Parathyroid adenoma (tissue), 2 donors: ENCODE data around the gene FTSJ1.
"Not testable (repeated sequence)": the region's sequence is repeated elsewhere in the genome, so short reads cannot be mapped to it uniquely, and the experiment has no call there.

ENCODE experiments used
- H2AFZ ChIP-seq: fragments of 300-600 bp; sonication (generic); one replicate; pipeline ENCODE4 v1.7.0; 2017; ENCODE audit warnings: antibody characterized with exemption, mild to moderate bottlenecking
- H3K27ac ChIP-seq: fragments of 300-600 bp; sonication (generic); one replicate; pipeline ENCODE4 v1.7.0; 2017
- H3K27me3 ChIP-seq: fragments of 300-600 bp; sonication (generic); one replicate; pipeline ENCODE4 v1.7.0; 2017; ENCODE audit warnings: low read length; ENCODE audit not compliant: control insufficient read depth, insufficient read depth
- H3K36me3 ChIP-seq: fragments of 300-600 bp; sonication (generic); one replicate; pipeline ENCODE4 v1.7.0; 2017; ENCODE audit warnings: low read length; ENCODE audit not compliant: control insufficient read depth, insufficient read depth
- H3K4me1 ChIP-seq: fragments of 300-600 bp; sonication (generic); one replicate; pipeline ENCODE4 v1.7.0; 2017; ENCODE audit warnings: control low read depth
- H3K4me2 ChIP-seq: fragments of 300-600 bp; sonication (generic); one replicate; pipeline ENCODE4 v1.7.0; 2017; ENCODE audit warnings: low read length
- H3K4me3 ChIP-seq: fragments of 300-600 bp; sonication (generic); one replicate; pipeline ENCODE4 v1.7.0; 2017; ENCODE audit warnings: low read depth, low read length
- H3K79me2 ChIP-seq: fragments of 300-600 bp; sonication (generic); one replicate; pipeline ENCODE4 v1.7.0; 2017; ENCODE audit warnings: control low read depth
- H3K9ac ChIP-seq: fragments of 300-600 bp; sonication (generic); one replicate; pipeline ENCODE4 v1.7.0; 2017; ENCODE audit warnings: mild to moderate bottlenecking
- H3K9me3 ChIP-seq: fragments of 300-600 bp; sonication (generic); one replicate; pipeline ENCODE4 v1.7.0; 2017; ENCODE audit warnings: low read length; ENCODE audit not compliant: control insufficient read depth
- TF ChIP-seq, protein P1 (sequence below): fragments of 300-600 bp; sonication (generic); IDR thresholded peaks from one replicate; pipeline ENCODE4 v1.7.0; 2017; ENCODE audit warnings: antibody characterized with exemption, mild to moderate bottlenecking
- donor health status: primary hyperparathyroidism.

Gene FTSJ1

DNA sequence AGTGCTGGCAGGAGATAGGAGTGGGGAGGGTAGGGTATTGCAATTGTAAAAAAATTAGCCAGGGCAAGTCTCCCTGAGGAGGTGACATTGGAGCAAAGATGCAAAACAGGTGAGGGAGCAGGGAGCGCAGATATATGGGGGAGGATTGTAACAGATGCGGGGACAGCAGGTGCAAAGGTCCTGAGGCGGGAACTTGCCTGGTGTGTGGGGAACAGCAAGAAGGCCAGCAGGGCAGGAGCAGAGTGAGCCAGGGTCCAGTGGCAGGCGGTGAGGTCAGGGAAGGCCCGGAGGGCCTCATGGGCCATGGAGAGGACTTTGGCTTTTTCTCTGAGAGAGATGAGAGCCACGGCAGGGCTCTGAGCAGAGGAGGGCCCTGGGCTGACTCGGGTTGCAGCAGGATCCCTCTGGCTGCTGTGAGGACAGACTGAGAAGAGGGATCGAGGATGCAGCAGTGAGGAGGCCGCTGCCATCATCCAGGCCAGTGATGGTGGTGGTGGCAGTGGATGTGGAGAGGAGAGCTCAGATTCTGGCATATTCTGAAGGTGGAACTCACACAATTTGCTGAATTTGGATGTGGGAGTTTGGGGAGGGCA, 39.0 kb downstream of the FTSJ1 start:
- no peak overlapping the region for H3K9ac ChIP-seq
- TF ChIP-seq, protein P1, sequence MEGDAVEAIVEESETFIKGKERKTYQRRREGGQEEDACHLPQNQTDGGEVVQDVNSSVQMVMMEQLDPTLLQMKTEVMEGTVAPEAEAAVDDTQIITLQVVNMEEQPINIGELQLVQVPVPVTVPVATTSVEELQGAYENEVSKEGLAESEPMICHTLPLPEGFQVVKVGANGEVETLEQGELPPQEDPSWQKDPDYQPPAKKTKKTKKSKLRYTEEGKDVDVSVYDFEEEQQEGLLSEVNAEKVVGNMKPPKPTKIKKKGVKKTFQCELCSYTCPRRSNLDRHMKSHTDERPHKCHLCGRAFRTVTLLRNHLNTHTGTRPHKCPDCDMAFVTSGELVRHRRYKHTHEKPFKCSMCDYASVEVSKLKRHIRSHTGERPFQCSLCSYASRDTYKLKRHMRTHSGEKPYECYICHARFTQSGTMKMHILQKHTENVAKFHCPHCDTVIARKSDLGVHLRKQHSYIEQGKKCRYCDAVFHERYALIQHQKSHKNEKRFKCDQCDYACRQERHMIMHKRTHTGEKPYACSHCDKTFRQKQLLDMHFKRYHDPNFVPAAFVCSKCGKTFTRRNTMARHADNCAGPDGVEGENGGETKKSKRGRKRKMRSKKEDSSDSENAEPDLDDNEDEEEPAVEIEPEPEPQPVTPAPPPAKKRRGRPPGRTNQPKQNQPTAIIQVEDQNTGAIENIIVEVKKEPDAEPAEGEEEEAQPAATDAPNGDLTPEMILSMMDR: no peak
- no peak overlapping the region for H3K27ac ChIP-seq
- no peaks in the 10 kb centered on the region for H3K79me2 ChIP-seq
- H3K4me2 ChIP-seq: no peak overlapping the region
- no peak overlapping the region for H2AFZ ChIP-seq
- no peak overlapping the region for H3K4me3 ChIP-seq
- H3K9me3 ChIP-seq: no peaks in the 10 kb centered on the region
- H3K4me1 ChIP-seq: no peaks in the 10 kb centered on the region
- H3K36me3 ChIP-seq: no peaks in the 10 kb centered on the region
- no peaks in the 10 kb centered on the region for H3K27me3 ChIP-seq

DNA sequence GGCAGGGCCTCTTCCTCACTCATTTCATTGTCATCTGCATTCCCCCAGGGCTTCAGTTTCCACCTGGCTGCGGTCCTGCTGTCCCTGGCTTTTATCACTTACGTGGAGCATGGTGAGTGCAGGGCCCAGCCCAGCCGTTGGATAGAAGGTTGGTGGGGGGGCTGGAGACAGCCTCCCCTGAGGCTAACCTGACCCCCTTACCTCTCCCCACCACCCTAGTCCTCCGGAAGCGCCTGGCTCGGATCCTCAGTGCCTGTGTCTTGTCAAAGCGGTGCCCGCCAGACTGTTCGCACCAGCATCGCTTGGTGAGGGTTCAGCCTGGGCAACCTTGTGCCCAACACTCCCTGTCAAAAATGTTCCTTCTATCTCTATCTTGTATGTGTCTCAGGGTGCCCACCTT, 39.8 kb downstream of the FTSJ1 start:
- H2AFZ ChIP-seq: no peak overlapping the region
- H3K36me3 ChIP-seq: no peaks in the 10 kb centered on the region
- H3K27ac ChIP-seq: no peak overlapping the region
- TF ChIP-seq, protein P1: no peak
- no peak overlapping the region for H3K9ac ChIP-seq
- no peaks in the 10 kb centered on the region for H3K9me3 ChIP-seq
- no peaks in the 10 kb centered on the region for H3K4me1 ChIP-seq
- no peak overlapping the region for H3K4me3 ChIP-seq
- no peak overlapping the region for H3K4me2 ChIP-seq
- no peaks in the 10 kb centered on the region for H3K27me3 ChIP-seq
- H3K79me2 ChIP-seq: no peaks in the 10 kb centered on the region

DNA sequence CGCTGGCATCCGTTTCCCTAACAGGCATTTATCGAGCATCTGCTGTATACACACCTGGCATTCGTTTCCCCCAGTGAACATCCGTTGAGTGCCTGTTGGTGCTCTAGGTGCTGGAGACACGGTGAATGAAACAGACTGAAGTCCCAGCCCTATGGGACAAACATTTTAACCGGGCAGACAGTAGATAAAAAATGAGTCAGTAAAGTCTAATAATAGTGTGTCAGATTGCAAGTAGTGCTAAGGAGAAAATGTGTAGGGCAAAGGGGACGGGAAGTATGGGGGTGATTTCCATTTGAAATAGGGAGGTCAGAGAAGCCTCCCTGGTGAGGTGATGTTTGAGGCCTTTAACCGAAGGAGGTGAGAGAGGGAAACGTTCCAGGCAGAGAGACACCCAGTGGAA, 40.3 kb downstream of the FTSJ1 start:
- H3K27me3 ChIP-seq: no peaks in the 10 kb centered on the region
- H3K27ac ChIP-seq: no peak overlapping the region
- no peak overlapping the region for H3K4me2 ChIP-seq
- H3K4me1 ChIP-seq: peaks cover 2% of the 10 kb centered on the region
- TF ChIP-seq, protein P1: no peak
- H3K36me3 ChIP-seq: no peaks in the 10 kb centered on the region
- no peaks in the 10 kb centered on the region for H3K79me2 ChIP-seq
- no peaks in the 10 kb centered on the region for H3K9me3 ChIP-seq
- no peak overlapping the region for H3K9ac ChIP-seq
- no peak overlapping the region for H2AFZ ChIP-seq
- H3K4me3 ChIP-seq: no peak overlapping the region

DNA sequence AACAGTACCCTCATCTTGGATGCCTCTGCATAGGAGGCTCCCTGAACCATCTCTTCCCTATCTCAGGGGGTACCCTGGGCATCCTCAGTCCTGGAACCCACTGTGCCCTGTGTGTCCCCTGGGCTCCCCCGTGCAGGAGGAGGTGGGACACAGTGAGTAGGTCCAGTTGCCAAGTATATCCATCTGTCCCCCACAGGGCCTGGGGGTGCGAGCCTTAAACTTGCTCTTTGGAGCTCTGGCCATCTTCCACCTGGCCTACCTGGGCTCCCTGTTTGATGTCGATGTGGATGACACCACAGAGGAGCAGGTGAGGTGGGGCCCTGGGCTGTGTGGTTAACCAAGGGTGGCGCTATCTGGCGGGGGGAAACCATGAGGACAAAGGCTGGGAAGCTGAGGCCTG, 41.0 kb downstream of the FTSJ1 start:
- no peak overlapping the region for H2AFZ ChIP-seq
- no peak overlapping the region for H3K4me3 ChIP-seq
- TF ChIP-seq, protein P1: no peak
- H3K9ac ChIP-seq: no peak overlapping the region
- H3K79me2 ChIP-seq: no peaks in the 10 kb centered on the region
- H3K27ac ChIP-seq: no peak overlapping the region
- no peaks in the 10 kb centered on the region for H3K27me3 ChIP-seq
- no peaks in the 10 kb centered on the region for H3K9me3 ChIP-seq
- peaks cover 2% of the 10 kb centered on the region for H3K4me1 ChIP-seq
- H3K4me2 ChIP-seq: no peak overlapping the region
- no peaks in the 10 kb centered on the region for H3K36me3 ChIP-seq

DNA sequence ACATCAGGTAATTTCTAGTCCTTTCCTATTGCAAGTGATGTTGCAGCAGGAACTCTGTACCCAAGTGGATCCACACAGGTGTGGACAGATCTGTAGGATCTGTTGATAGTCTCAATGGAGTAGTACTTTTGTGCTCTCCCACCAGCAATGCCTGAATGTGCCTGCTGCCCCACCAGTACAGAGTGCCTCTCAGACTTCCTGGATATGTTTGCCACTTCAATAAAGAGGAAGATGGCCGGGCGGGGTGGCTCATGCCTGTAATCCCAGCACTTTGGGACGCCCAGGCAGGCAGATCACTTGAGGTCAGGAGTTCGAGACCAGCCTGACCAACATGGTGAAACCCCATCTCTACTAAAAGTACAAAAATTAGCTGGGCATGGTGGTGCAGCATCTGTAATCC, 43.5 kb downstream of the FTSJ1 start:
- H3K36me3 ChIP-seq, H3K27ac ChIP-seq, H3K4me3 ChIP-seq, H2AFZ ChIP-seq, H3K4me2 ChIP-seq, H3K79me2 ChIP-seq, H3K9me3 ChIP-seq, H3K27me3 ChIP-seq, H3K9ac ChIP-seq, H3K4me1 ChIP-seq: not testable (repeated sequence)
